ENCODE results near the gene POLD3. TPM values are rescaled to one million over a fixed set of nuclear protein-coding genes. Genes with fewer than 3 reads are reported as not detected.

POLD3 gene
- total RNA-seq, 1 experiment from 2014 or later: 76.5 TPM

DNA sequence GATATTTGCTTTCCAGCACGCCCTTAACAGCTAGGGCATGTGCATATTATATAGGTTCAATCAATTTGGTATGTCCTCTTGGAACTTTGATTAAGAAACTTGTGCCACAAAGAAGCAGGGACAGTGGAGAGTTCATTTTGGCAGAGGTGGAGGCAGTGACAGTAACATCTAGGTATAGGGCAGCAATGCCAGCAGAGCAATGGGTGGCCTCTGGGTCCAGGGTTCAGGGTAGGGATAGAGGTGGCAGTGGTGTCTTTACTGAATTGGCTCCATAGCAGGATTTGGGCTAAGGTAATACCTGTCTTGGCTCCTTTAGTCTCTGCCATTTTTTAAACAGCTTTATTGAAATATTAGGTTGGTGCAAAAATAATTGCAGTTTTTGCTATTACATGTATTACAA is 24.4 kb upstream of the POLD3 start:
- intact Hi-C loops (cut with micrococcal nuclease; ENCODE audit: unreplicated experiment): no loop called here
- TF ChIP-seq CTCF (conservative IDR thresholded peaks at IDR 0.05; ENCODE audit: low read depth, low read length) (no peak), EZH2 (IDR thresholded peaks at IDR 0.05; ENCODE audit: borderline replicate concordance, low read depth, low read length, poor library complexity, severe bottlenecking) (no peak)
- H3K27me3 ChIP-seq (replicated peaks; ENCODE audit: insufficient read depth, low read depth, low read length, poor library complexity): no peaks in the 10 kb centered on the region
- ChIA-PET CTCF (no interaction called here), POLR2A (ENCODE audit: low non-redundant PET) (no interaction called here)
- no peaks in the 10 kb centered on the region for H3K4me1 ChIP-seq (ENCODE audit: insufficient read depth, low read length, poor library complexity, severe bottlenecking)
- DNase-seq (ENCODE audit: low spot score): no peak
- no TSS peak for BruUV-seq (replicated peaks)
- H3K36me3 ChIP-seq (ENCODE audit: insufficient read depth, low read length, poor library complexity, severe bottlenecking): no peaks in the 10 kb centered on the region
- H3K27ac ChIP-seq (ENCODE audit: low read depth, low read length, poor library complexity, severe bottlenecking): no peak overlapping the region
- no peaks in the 10 kb centered on the region for H3K9me3 ChIP-seq (ENCODE audit: low read depth, low read length, poor library complexity, severe bottlenecking)
- no peak overlapping the region for H3K4me3 ChIP-seq (ENCODE audit: low read depth, low read length, poor library complexity, severe bottlenecking)

- no peak overlapping the region for H3K4me3 ChIP-seq (ENCODE audit: low read depth, low read length, poor library complexity, severe bottlenecking)
- ChIA-PET CTCF (interaction anchor here (0.7 to 4.6 kb wide), 10 partner anchors 11 to 945 kb away, joined by 3 to 91 read pairs (median 8); partner anchors contain the start of gene LIPT2), POLR2A (ENCODE audit: low non-redundant PET) (no interaction called here)
- intact Hi-C loops (cut with micrococcal nuclease; ENCODE audit: unreplicated experiment): loop anchor here (1.0 to 2.0 kb wide), 4 partner anchors 117 to 606 kb away; no protein-coding TSS in a partner anchor
- no peaks in the 10 kb centered on the region for H3K36me3 ChIP-seq (ENCODE audit: insufficient read depth, low read length, poor library complexity, severe bottlenecking)
- no peak for TF ChIP-seq EZH2 (IDR thresholded peaks at IDR 0.05; ENCODE audit: borderline replicate concordance, low read depth, low read length, poor library complexity, severe bottlenecking)
- TF ChIP-seq CTCF (conservative IDR thresholded peaks at IDR 0.05; ENCODE audit: low read depth, low read length): peak; percentile 93
- no peaks in the 10 kb centered on the region for H3K9me3 ChIP-seq (ENCODE audit: low read depth, low read length, poor library complexity, severe bottlenecking)
- no peaks in the 10 kb centered on the region for H3K27me3 ChIP-seq (replicated peaks; ENCODE audit: insufficient read depth, low read depth, low read length, poor library complexity)
- H3K27ac ChIP-seq (ENCODE audit: low read depth, low read length, poor library complexity, severe bottlenecking): no peak overlapping the region
- no peaks in the 10 kb centered on the region for H3K4me1 ChIP-seq (ENCODE audit: insufficient read depth, low read length, poor library complexity, severe bottlenecking)
- BruUV-seq (replicated peaks): no TSS peak
- peak; percentile 81 for DNase-seq (ENCODE audit: low spot score)
Measured at GRCh38 chr11:74570266-74571061, 21.9 kb upstream of the POLD3 start.

- TF ChIP-seq CTCF (conservative IDR thresholded peaks at IDR 0.05; ENCODE audit: low read depth, low read length) (no peak), EZH2 (IDR thresholded peaks at IDR 0.05; ENCODE audit: borderline replicate concordance, low read depth, low read length, poor library complexity, severe bottlenecking) (no peak)
- H3K4me1 ChIP-seq (ENCODE audit: insufficient read depth, low read length, poor library complexity, severe bottlenecking): no peaks in the 10 kb centered on the region
- ChIA-PET POLR2A (ENCODE audit: low non-redundant PET) (no interaction called here), CTCF (interaction anchor here (0.6 to 4.6 kb wide), 10 partner anchors 10 to 945 kb away, joined by 3 to 91 read pairs (median 8); partner anchors contain the start of gene LIPT2)
- H3K27me3 ChIP-seq (replicated peaks; ENCODE audit: insufficient read depth, low read depth, low read length, poor library complexity): no peaks in the 10 kb centered on the region
- H3K4me3 ChIP-seq (ENCODE audit: low read depth, low read length, poor library complexity, severe bottlenecking): no peak overlapping the region
- H3K9me3 ChIP-seq (ENCODE audit: low read depth, low read length, poor library complexity, severe bottlenecking): no peaks in the 10 kb centered on the region
- no TSS peak for BruUV-seq (replicated peaks)
- H3K27ac ChIP-seq (ENCODE audit: low read depth, low read length, poor library complexity, severe bottlenecking): no peak overlapping the region
- intact Hi-C loops (cut with micrococcal nuclease; ENCODE audit: unreplicated experiment): loop anchor here (2.0 kb wide), 2 partner anchors 182 to 606 kb away; no protein-coding TSS in a partner anchor
- H3K36me3 ChIP-seq (ENCODE audit: insufficient read depth, low read length, poor library complexity, severe bottlenecking): no peaks in the 10 kb centered on the region
- no peak for DNase-seq (ENCODE audit: low spot score)
Measured at GRCh38 chr11:74571062-74571399, 21.4 kb upstream of the POLD3 start.
